WTC11 (cell line): Measurements from ENCODE around the gene TFAP2B. TPM values are rescaled to one million over a fixed set of nuclear protein-coding genes. Genes with fewer than 3 reads are reported as not detected.

Experiments used
- ATAC-seq: fragments of 200-7000 bp; cut with Tn5 transposase; 2 replicates; pipeline ENCODE4 v1.10.0; 2021; ENCODE audit warnings: mild to moderate bottlenecking, moderate library complexity
- CTCF ChIA-PET: fragments of 300-600 bp; sonication (Branson Sonifier 250); formaldehyde crosslinking; loops from one replicate; lab custom pipeline; 2021; ENCODE audit warnings: antibody characterized with exemption; lab: Charles Lee
- POLR2A ChIA-PET: fragments of 350-600 bp; sonication (Branson Sonifier 250); formaldehyde crosslinking; loops from one replicate; lab custom pipeline; 2021; ENCODE audit warnings: antibody characterized with exemption; lab: Charles Lee
- DNase-seq: peaks from one replicate; pipeline ENCODE4 v3.0.0; 2021; ENCODE audit warnings: low spot score
- H3K27ac Mint-ChIP-seq: 2 replicates; pipeline ENCODE4 v1.8.0; 2021; ENCODE audit warnings: mixed read lengths
- H3K27me3 Mint-ChIP-seq: 2 replicates; pipeline ENCODE4 v1.8.0; 2021; ENCODE audit warnings: low read depth, mild to moderate bottlenecking, moderate library complexity, mixed read lengths
- H3K36me3 Mint-ChIP-seq: 2 replicates; pipeline ENCODE4 v1.8.0; 2021; ENCODE audit warnings: mixed read lengths
- H3K4me1 Mint-ChIP-seq: 2 replicates; pipeline ENCODE4 v1.8.0; 2022; ENCODE audit warnings: mixed read lengths
- H3K4me3 Mint-ChIP-seq: 2 replicates; pipeline ENCODE4 v1.8.0; 2021; ENCODE audit warnings: mild to moderate bottlenecking, moderate library complexity, mixed read lengths
- H3K9me3 Mint-ChIP-seq: 2 replicates; pipeline ENCODE4 v1.8.0; 2021; ENCODE audit warnings: mixed read lengths
- ATF6 ChIP-seq: sonication (generic); formaldehyde crosslinking; IDR thresholded peaks from 2 replicates; pipeline ENCODE4 v1.8.1; 2023; ENCODE audit warnings: mild to moderate bottlenecking, missing genetic modification reagents
- CDX4 ChIP-seq: fragments of 250-450 bp; sonication (Bioruptor Pico); IDR thresholded peaks from 2 replicates; pipeline ENCODE4 v1.9.0; 2021; ENCODE audit warnings: moderate library complexity, mild to moderate bottlenecking, inconsistent platforms, borderline replicate concordance
- E2F5 ChIP-seq: sonication (generic); formaldehyde crosslinking; IDR thresholded peaks from 2 replicates; pipeline ENCODE4 v1.8.1; 2022; ENCODE audit warnings: mild to moderate bottlenecking, moderate library complexity, missing genetic modification reagents
- EMX1 ChIP-seq: fragments of 250-450 bp; sonication (Bioruptor Pico); IDR thresholded peaks from 2 replicates; pipeline ENCODE4 v1.8.0; 2021; ENCODE audit warnings: mild to moderate bottlenecking
- ESRRA ChIP-seq: sonication (generic); formaldehyde crosslinking; IDR thresholded peaks from 2 replicates; pipeline ENCODE4 v1.8.1; 2022; ENCODE audit warnings: mild to moderate bottlenecking, missing genetic modification reagents, borderline replicate concordance
- FOXJ3 ChIP-seq: sonication (generic); formaldehyde crosslinking; IDR thresholded peaks from 2 replicates; pipeline ENCODE4 v1.9.0; 2021; ENCODE audit warnings: missing genetic modification reagents, mild to moderate bottlenecking, borderline replicate concordance
- GRHL2 ChIP-seq: fragments of 250-450 bp; sonication (Bioruptor Pico); IDR thresholded peaks from 2 replicates; pipeline ENCODE4 v1.8.0; 2022; ENCODE audit warnings: mild to moderate bottlenecking, moderate library complexity; ENCODE audit not compliant: insufficient replicate concordance, severe bottlenecking
- KAT7 ChIP-seq: sonication (generic); formaldehyde crosslinking; IDR thresholded peaks from 2 replicates; pipeline ENCODE4 v1.8.1; 2023; ENCODE audit warnings: missing genetic modification reagents, mild to moderate bottlenecking, borderline replicate concordance
- MAX ChIP-seq: sonication (generic); formaldehyde crosslinking; IDR thresholded peaks from 2 replicates; pipeline ENCODE4 v1.8.0; 2022; ENCODE audit warnings: mild to moderate bottlenecking, missing genetic modification reagents
- NFATC4 ChIP-seq: fragments of 250-450 bp; sonication (Bioruptor Pico); IDR thresholded peaks from 2 replicates; pipeline ENCODE4 v1.9.0; 2021; ENCODE audit warnings: mild to moderate bottlenecking
- NR2C2 ChIP-seq: sonication (generic); formaldehyde crosslinking; IDR thresholded peaks from 2 replicates; pipeline ENCODE4 v1.8.0; 2022; ENCODE audit warnings: mild to moderate bottlenecking, missing genetic modification reagents
- PRRX2 ChIP-seq: fragments of 250-450 bp; sonication (Bioruptor Pico); IDR thresholded peaks from 2 replicates; pipeline ENCODE4 v1.8.0; 2021; ENCODE audit warnings: mild to moderate bottlenecking
- RORB ChIP-seq: fragments of 250-450 bp; sonication (Bioruptor Pico); IDR thresholded peaks from 2 replicates; pipeline ENCODE4 v1.9.0; 2021; ENCODE audit warnings: mild to moderate bottlenecking
- STAT6 ChIP-seq: sonication (generic); formaldehyde crosslinking; conservative IDR thresholded peaks from 2 replicates; pipeline ENCODE4 v1.8.1; 2023; ENCODE audit warnings: mild to moderate bottlenecking, low read depth, missing genetic modification reagents, moderate library complexity
- TEAD1 ChIP-seq: sonication (generic); formaldehyde crosslinking; IDR thresholded peaks from 2 replicates; pipeline ENCODE4 v1.8.0; 2022; ENCODE audit warnings: mild to moderate bottlenecking, missing genetic modification reagents
- TP53 ChIP-seq: sonication (generic); formaldehyde crosslinking; IDR thresholded peaks from 2 replicates; pipeline ENCODE4 v1.8.1; 2023; ENCODE audit warnings: mild to moderate bottlenecking, missing genetic modification reagents
- ZBTB21 ChIP-seq: sonication (generic); formaldehyde crosslinking; IDR thresholded peaks from 2 replicates; pipeline ENCODE4 v1.8.1; 2023; ENCODE audit warnings: mild to moderate bottlenecking, missing genetic modification reagents, borderline replicate concordance
- ZBTB43 ChIP-seq: sonication (generic); formaldehyde crosslinking; IDR thresholded peaks from 2 replicates; pipeline ENCODE4 v1.8.1; 2023; ENCODE audit warnings: mild to moderate bottlenecking, missing genetic modification reagents
- ZNF281 ChIP-seq: sonication (generic); formaldehyde crosslinking; IDR thresholded peaks from 2 replicates; pipeline ENCODE4 v1.8.0; 2023; ENCODE audit warnings: mild to moderate bottlenecking, missing genetic modification reagents
- ZNF396 ChIP-seq: fragments of 250-450 bp; sonication (Bioruptor Pico); IDR thresholded peaks from 2 replicates; pipeline ENCODE4 v1.8.0; 2021; ENCODE audit warnings: mild to moderate bottlenecking, moderate library complexity, borderline replicate concordance
- ZNF423 ChIP-seq: fragments of 250-450 bp; sonication (Bioruptor Pico); IDR thresholded peaks from 2 replicates; pipeline ENCODE4 v2.1.2; 2022; ENCODE audit warnings: mild to moderate bottlenecking, moderate library complexity
- ZSCAN18 ChIP-seq: fragments of 250-450 bp; sonication (Bioruptor Pico); IDR thresholded peaks from 2 replicates; pipeline ENCODE4 v2.1.2; 2022; ENCODE audit warnings: mild to moderate bottlenecking, moderate library complexity
- total RNA-seq: library from RNA; stranded (reverse); gene quantifications from 3 replicates; pipeline ENCODE4 v1.2.3, GENCODE V29; 2021

Gene TFAP2B
- total RNA-seq, 1 experiment from 2014 or later, result not detected

- TF ChIP-seq ZNF396 (no peak), ZBTB21 (CRISPR knock-in tag) (no peak)
Observed at GRCh38 chr6:50826803-50827202, 8.1 kb downstream of the TFAP2B start (continued).

- no peak overlapping the region for H3K27ac Mint-ChIP-seq
- no peak overlapping the region for H3K4me3 Mint-ChIP-seq
- no peaks in the 10 kb centered on the region for H3K9me3 Mint-ChIP-seq
- H3K4me1 Mint-ChIP-seq, result peaks cover 68% of the 10 kb centered on the region
- TF ChIP-seq STAT6 (no peak), ZBTB43 (no peak), ZNF281 (CRISPR knock-in tag) (no peak), TEAD1 (no peak), TP53 (CRISPR knock-in tag) (no peak), EMX1 (CRISPR knock-in tag) (no peak), RORB (CRISPR knock-in tag) (no peak)
- no peak for DNase-seq
- no peak for ATAC-seq
- H3K36me3 Mint-ChIP-seq, result no peaks in the 10 kb centered on the region
- POLR2A ChIA-PET, result no interaction called here
- CTCF ChIA-PET, result interaction anchor here (1.9 kb wide), 1 partner anchor 11 kb away, joined by 5 read pairs; no protein-coding TSS in a partner anchor
- H3K27me3 Mint-ChIP-seq, result peaks cover 99% of the 10 kb centered on the region
Observed at GRCh38 chr6:50829049-50829448, 10.4 kb downstream of the TFAP2B start.

- Mint-ChIP-seq H3K4me3 (no peak overlapping the region), H3K4me1 (peaks cover 60% of the 10 kb centered on the region), H3K9me3 (no peaks in the 10 kb centered on the region), H3K27ac (no peak overlapping the region), H3K36me3 (no peaks in the 10 kb centered on the region), H3K27me3 (peaks cover 99% of the 10 kb centered on the region)
- no peak for ATAC-seq
- ChIA-PET POLR2A (interaction anchor here (1.7 kb wide), 1 partner anchor 13 kb away, joined by 6 read pairs; no protein-coding TSS in a partner anchor), CTCF (interaction anchor here (1.0 to 1.9 kb wide), 2 partner anchors 9 to 10 kb away, joined by 3 to 5 read pairs; no protein-coding TSS in a partner anchor)
- DNase-seq, result no peak
- TF ChIP-seq NFATC4 (no peak), ESRRA (CRISPR knock-in tag) (no peak), PRRX2 (CRISPR knock-in tag) (no peak), FOXJ3 (CRISPR knock-in tag) (no peak), MAX (no peak), ATF6 (CRISPR knock-in tag) (no peak), GRHL2 (no peak), CDX4 (CRISPR knock-in tag) (no peak), E2F5 (CRISPR knock-in tag) (no peak), NR2C2 (CRISPR knock-in tag) (no peak), ZSCAN18 (no peak), KAT7 (CRISPR knock-in tag) (no peak), ZNF423 (no peak)
Observed at GRCh38 chr6:50829898-50830444, 11.3 kb downstream of the TFAP2B start.
